ENCODE measurements around the gene PGPEP1.
"Not testable (repeated sequence)": the region's sequence is repeated elsewhere in the genome, so short reads cannot be mapped to it uniquely, and the experiment has no call there.

PGPEP1 gene

GRCh38 chr19:18364826-18365528 lies 24.6 kb downstream of the PGPEP1 start:
- peak; percentile 96 for DNase-seq

GRCh38 chr19:18366021-18366435 lies 25.6 kb downstream of the PGPEP1 start:
- peak; percentile 69 for DNase-seq

GRCh38 chr19:18368504-18369222 lies 28.3 kb downstream of the PGPEP1 start:
- no peak for DNase-seq

GRCh38 chr19:18373407-18373891 lies 33.1 kb downstream of the PGPEP1 start:
- DNase-seq, result no peak

GRCh38 chr19:18373892-18374629 lies 33.7 kb downstream of the PGPEP1 start:
- peak; percentile 99 for DNase-seq

GRCh38 chr19:18377026-18377425 lies 36.6 kb downstream of the PGPEP1 start:
- no peak for DNase-seq

- DNase-seq, result peak; percentile 68
Observed at GRCh38 chr19:18379803-18380747, 39.7 kb downstream of the PGPEP1 start.

GRCh38 chr19:18380843-18381242 lies 40.4 kb downstream of the PGPEP1 start:
- no peak for DNase-seq

GRCh38 chr19:18383622-18384021 lies 43.2 kb downstream of the PGPEP1 start:
- not testable (repeated sequence) for DNase-seq

- no peak for DNase-seq
Observed at GRCh38 chr19:18384775-18385174, 44.4 kb downstream of the PGPEP1 start.

GRCh38 chr19:18385359-18385674 lies 44.9 kb downstream of the PGPEP1 start:
- no peak for DNase-seq

GRCh38 chr19:18385675-18386542 lies 45.5 kb downstream of the PGPEP1 start, which contains the start of gene GDF15:
TSS of gene GDF15 (plus strand) at chr19:18386158. CDS start at chr19:18386190, 32 bp downstream.
- DNase-seq, result no peak

GRCh38 chr19:18386543-18387271 lies 46.3 kb downstream of the PGPEP1 start:
- DNase-seq, result no peak

GRCh38 chr19:18388100-18388959 lies 47.9 kb downstream of the PGPEP1 start:
- peak; percentile 91 for DNase-seq

- no peak for DNase-seq
Observed at GRCh38 chr19:18388960-18389725, 48.7 kb downstream of the PGPEP1 start.

GRCh38 chr19:18389726-18390064 lies 49.3 kb downstream of the PGPEP1 start:
- no peak for DNase-seq

- no peak for DNase-seq
Observed at GRCh38 chr19:18390065-18390907, 49.9 kb downstream of the PGPEP1 start.

GRCh38 chr19:18391509-18392075 lies 51.2 kb downstream of the PGPEP1 start:
- no peak for DNase-seq
